H9 (cell line): Measurements from ENCODE around the gene API5. TPM values are rescaled to one million over a fixed set of nuclear protein-coding genes. Genes with fewer than 3 reads are reported as not detected.

ENCODE experiments used
- DNase-seq: peaks from one replicate; pipeline ENCODE4 v3.0.0-alpha.2; 2017
- H2AFZ ChIP-seq: one replicate; pipeline ENCODE4 v1.6.1; 2013; ENCODE audit warnings: mild to moderate bottlenecking, low read length, control low read depth, moderate library complexity
- H2AK5ac ChIP-seq: 2 replicates; pipeline ENCODE4 v1.6.1; 2013; ENCODE audit warnings: low read length, control low read depth, mixed read lengths; ENCODE audit not compliant: insufficient read length
- H2BK120ac ChIP-seq: one replicate; pipeline ENCODE4 v1.6.1; 2013; ENCODE audit warnings: low read depth, mild to moderate bottlenecking, low read length, control low read depth, inconsistent platforms; ENCODE audit not compliant: poor library complexity, severe bottlenecking
- H2BK12ac ChIP-seq: 2 replicates; pipeline ENCODE4 v1.6.1; 2013; ENCODE audit warnings: low read length, control low read depth, mixed read lengths, low read depth; ENCODE audit not compliant: insufficient read length
- H2BK15ac ChIP-seq: 2 replicates; pipeline ENCODE4 v1.6.1; 2013; ENCODE audit warnings: low read depth, low read length, control low read depth
- H2BK20ac ChIP-seq: one replicate; pipeline ENCODE4 v1.6.1; 2013; ENCODE audit warnings: low read depth, mild to moderate bottlenecking, low read length, control low read depth, inconsistent platforms; ENCODE audit not compliant: poor library complexity, severe bottlenecking
- H2BK5ac ChIP-seq: 2 replicates; pipeline ENCODE4 v1.6.1; 2013; ENCODE audit warnings: low read length, control low read depth, mixed read lengths; ENCODE audit not compliant: insufficient read length
- H3K14ac ChIP-seq: 2 replicates; pipeline ENCODE4 v1.6.1; 2013; ENCODE audit warnings: low read length, control low read depth; ENCODE audit not compliant: insufficient read depth
- H3K18ac ChIP-seq: 2 replicates; pipeline ENCODE4 v1.6.1; 2013; ENCODE audit warnings: low read depth, mild to moderate bottlenecking, mixed read lengths, low read length, control low read depth; ENCODE audit not compliant: insufficient read length
- H3K23ac ChIP-seq: 2 replicates; pipeline ENCODE4 v1.6.1; 2013; ENCODE audit warnings: low read length, control low read depth, mixed read lengths, low read depth; ENCODE audit not compliant: insufficient read length
- H3K23me2 ChIP-seq: 2 replicates; pipeline ENCODE4 v1.6.1; 2013; ENCODE audit warnings: low read depth, mild to moderate bottlenecking, mixed read lengths, low read length, control low read depth; ENCODE audit not compliant: insufficient read length, poor library complexity, severe bottlenecking
- H3K27ac ChIP-seq: 2 replicates; pipeline ENCODE4 v1.5.1; 2013; ENCODE audit warnings: low read length, control low read depth, mixed read lengths, low read depth; ENCODE audit not compliant: insufficient read length
- H3K27me3 ChIP-seq: 2 replicates; pipeline ENCODE4 v1.6.1; 2013; ENCODE audit warnings: low read length, control low read depth, inconsistent platforms; ENCODE audit not compliant: insufficient read depth
- H3K4ac ChIP-seq: 2 replicates; pipeline ENCODE4 v1.6.1; 2013; ENCODE audit warnings: low read depth, mild to moderate bottlenecking, control low read depth, inconsistent platforms, low read length, moderate library complexity
- H3K4me1 ChIP-seq: 2 replicates; pipeline ENCODE4 v1.6.1; 2013; ENCODE audit warnings: low read length, control low read depth, inconsistent platforms; ENCODE audit not compliant: insufficient read depth
- H3K4me2 ChIP-seq: 2 replicates; pipeline ENCODE4 v1.6.1; 2013; ENCODE audit warnings: low read length, control low read depth, mixed read lengths; ENCODE audit not compliant: insufficient read length, insufficient read depth
- H3K56ac ChIP-seq: 2 replicates; pipeline ENCODE4 v1.6.1; 2013; ENCODE audit warnings: low read depth, mild to moderate bottlenecking, mixed read lengths, low read length, control low read depth; ENCODE audit not compliant: insufficient read length
- H3K79me1 ChIP-seq: 2 replicates; pipeline ENCODE4 v1.6.1; 2013; ENCODE audit warnings: low read depth, mild to moderate bottlenecking, moderate library complexity, low read length, control low read depth, inconsistent platforms; ENCODE audit not compliant: insufficient read depth, poor library complexity, severe bottlenecking
- H3K79me2 ChIP-seq: 2 replicates; pipeline ENCODE4 v1.6.1; 2013; ENCODE audit warnings: low read length, control low read depth, inconsistent platforms; ENCODE audit not compliant: insufficient read depth
- H3K9ac ChIP-seq: 2 replicates; pipeline ENCODE4 v1.6.1; 2013; ENCODE audit warnings: low read length, control low read depth, mixed read lengths; ENCODE audit not compliant: insufficient read length; ENCODE audit errors: extremely low read depth
- H3K9me3 ChIP-seq: one replicate; pipeline ENCODE4 v1.6.1; 2013; ENCODE audit warnings: low read depth, low read length, inconsistent platforms; ENCODE audit not compliant: control insufficient read depth
- H3T11ph ChIP-seq: one replicate; pipeline ENCODE4 v1.6.1; 2013; ENCODE audit warnings: mild to moderate bottlenecking, low read length, control low read depth, inconsistent platforms
- H4K20me1 ChIP-seq: one replicate; pipeline ENCODE4 v1.6.1; 2013; ENCODE audit not compliant: control insufficient read depth, insufficient read length, insufficient read depth
- H4K5ac ChIP-seq: 2 replicates; pipeline ENCODE4 v1.6.1; 2013; ENCODE audit warnings: low read depth, mild to moderate bottlenecking, mixed read lengths, low read length, control low read depth; ENCODE audit not compliant: insufficient read length
- H4K8ac ChIP-seq: replicated peaks from 2 replicates; pipeline ENCODE4 v1.6.1; 2013; ENCODE audit warnings: low read length, control low read depth, mixed read lengths, low read depth; ENCODE audit not compliant: insufficient read length
- H4K91ac ChIP-seq: 2 replicates; pipeline ENCODE4 v1.6.1; 2013; ENCODE audit warnings: low read depth, mild to moderate bottlenecking, moderate library complexity, mixed read lengths, low read length, control low read depth; ENCODE audit not compliant: insufficient read length
- H3K27ac Mint-ChIP-seq, 3 experiments: 2 replicates in 2 of 3; 3 replicates in 1 of 3; pipeline ENCODE4 v1.8.0; 2020 to 2021; ENCODE audit warnings: mixed read lengths in 3 of 3, mild to moderate bottlenecking in 1 of 3, moderate library complexity in 1 of 3
- H3K27me3 Mint-ChIP-seq: 2 replicates; pipeline ENCODE4 v1.8.0; 2021; ENCODE audit warnings: low read depth, mild to moderate bottlenecking, moderate library complexity, mixed read lengths
- H3K36me3 Mint-ChIP-seq, 3 experiments: 2 replicates in 2 of 3; 3 replicates in 1 of 3; pipeline ENCODE4 v1.8.0; 2020 to 2021; ENCODE audit warnings: low read depth in 3 of 3, mixed read lengths in 3 of 3; ENCODE audit not compliant: insufficient read depth in 1 of 3
- H3K4me1 Mint-ChIP-seq, 2 experiments: 2 replicates each; pipeline ENCODE4 v1.8.0; 2020; ENCODE audit warnings: mixed read lengths in 2 of 2
- H3K4me3 Mint-ChIP-seq, 2 experiments: 2 replicates in 1 of 2; 3 replicates in 1 of 2; pipeline ENCODE4 v1.8.0; 2020 to 2021; ENCODE audit warnings: mild to moderate bottlenecking in 2 of 2, mixed read lengths in 2 of 2, moderate library complexity in 1 of 2
- H3K9me3 Mint-ChIP-seq, 2 experiments: 2 replicates in 1 of 2; 3 replicates in 1 of 2; pipeline ENCODE4 v1.8.0; 2020; ENCODE audit warnings: mild to moderate bottlenecking in 2 of 2, mixed read lengths in 2 of 2, moderate library complexity in 1 of 2
- CTCF ChIP-seq: fragments of 200-600 bp; sonication (generic); conservative IDR thresholded peaks from 3 replicates; pipeline ENCODE4 v1.8.0; 2021; ENCODE audit warnings: antibody characterized with exemption, mild to moderate bottlenecking
- total RNA-seq: library from RNA; stranded (reverse); gene quantifications from 2 replicates; pipeline ENCODE4 v1.2.1, GENCODE V29; 2021

API5 gene
- total RNA-seq, 1 experiment from 2014 or later = 147 TPM

- Histone ChIP-seq H2BK5ac (no peak overlapping the region), H2BK20ac (no peak overlapping the region), H2BK120ac (no peak overlapping the region), H4K8ac (no peak overlapping the region), H3K23me2 (no peaks in the 10 kb centered on the region), H3K79me2 (no peaks in the 10 kb centered on the region), H3T11ph (no peak overlapping the region), H2BK15ac (no peak overlapping the region), H2AK5ac (no peak overlapping the region), H3K4me1 (peaks cover 3% of the 10 kb centered on the region; the same call in 1 of the 2 replicates), H3K9ac (no peak overlapping the region), H2AFZ (no peak overlapping the region), H4K91ac (no peak overlapping the region), H4K5ac (no peak overlapping the region), H2BK12ac (no peak overlapping the region), H3K56ac (no peak overlapping the region), H3K18ac (no peak overlapping the region), H3K14ac (no peak overlapping the region), H3K9me3 (no peaks in the 10 kb centered on the region), H3K27me3 (no peaks in the 10 kb centered on the region), H3K23ac (no peak overlapping the region), H3K27ac (no peak overlapping the region), H3K4me2 (no peak overlapping the region), H4K20me1 (no peaks in the 10 kb centered on the region), H3K79me1 (peaks cover 4% of the 10 kb centered on the region), H3K4ac (no peak overlapping the region)
- no peak overlapping the region for H3K27ac Mint-ChIP-seq
- no peak for DNase-seq
- TF ChIP-seq CTCF = no peak
- H3K27me3 Mint-ChIP-seq = no peaks in the 10 kb centered on the region
- no peaks in the 10 kb centered on the region for H3K9me3 Mint-ChIP-seq
- H3K4me3 Mint-ChIP-seq = no peak overlapping the region
- H3K36me3 Mint-ChIP-seq = peaks cover 0 to 7% (median 5%) of the 10 kb centered on the region in 3 experiments; a peak in 3 of 7 replicates
- peaks cover 10 to 20% of the 10 kb centered on the region in 2 experiments for H3K4me1 Mint-ChIP-seq
Measured at GRCh38 chr11:43377389-43377788, 65.6 kb downstream of the API5 start.
